ENCODE results near the gene STK11.

DNA sequence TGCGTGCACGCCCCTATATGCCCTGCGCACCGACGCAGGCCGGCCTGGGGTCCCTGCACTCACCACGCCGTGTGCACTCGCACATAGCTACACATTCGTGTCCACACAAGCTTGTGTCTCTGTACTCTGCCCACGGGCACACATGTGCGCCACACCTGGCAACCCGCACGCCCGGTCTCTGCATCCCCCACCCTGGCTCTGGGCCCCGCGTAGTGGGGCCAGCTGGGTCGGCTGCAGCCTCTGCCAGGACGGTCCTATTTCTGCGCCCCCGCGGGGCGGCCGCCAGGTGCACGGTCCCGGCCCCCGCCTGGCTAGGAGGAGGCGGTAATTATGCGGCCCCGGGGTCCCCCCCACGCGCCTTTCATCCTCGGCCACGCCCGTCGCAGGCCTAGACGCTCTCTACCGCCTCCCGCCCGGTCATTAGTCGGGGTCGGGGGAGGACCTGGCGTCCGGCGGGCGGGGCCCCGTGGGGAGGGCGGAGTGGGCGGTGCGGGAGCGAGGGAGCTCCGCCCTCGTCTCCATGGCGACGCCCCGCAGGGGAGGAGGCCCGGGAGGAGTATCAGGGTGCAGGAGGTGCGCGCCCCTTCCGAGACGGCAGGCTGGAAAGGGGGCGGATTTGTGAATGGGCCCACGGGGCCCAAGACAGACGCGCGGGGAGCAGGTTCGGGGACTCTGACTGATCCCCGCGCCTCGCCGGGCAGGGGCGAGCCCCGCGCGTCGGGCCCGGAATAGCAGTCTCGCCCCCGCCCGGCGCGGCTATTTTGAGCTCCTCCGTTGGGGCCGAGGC lies 60.7 kb downstream of the STK11 start:
- no peak for TF ChIP-seq GABPA (IDR thresholded peaks at IDR 0.05; ENCODE audit: low read depth)
- TF ChIP-seq, protein P1, sequence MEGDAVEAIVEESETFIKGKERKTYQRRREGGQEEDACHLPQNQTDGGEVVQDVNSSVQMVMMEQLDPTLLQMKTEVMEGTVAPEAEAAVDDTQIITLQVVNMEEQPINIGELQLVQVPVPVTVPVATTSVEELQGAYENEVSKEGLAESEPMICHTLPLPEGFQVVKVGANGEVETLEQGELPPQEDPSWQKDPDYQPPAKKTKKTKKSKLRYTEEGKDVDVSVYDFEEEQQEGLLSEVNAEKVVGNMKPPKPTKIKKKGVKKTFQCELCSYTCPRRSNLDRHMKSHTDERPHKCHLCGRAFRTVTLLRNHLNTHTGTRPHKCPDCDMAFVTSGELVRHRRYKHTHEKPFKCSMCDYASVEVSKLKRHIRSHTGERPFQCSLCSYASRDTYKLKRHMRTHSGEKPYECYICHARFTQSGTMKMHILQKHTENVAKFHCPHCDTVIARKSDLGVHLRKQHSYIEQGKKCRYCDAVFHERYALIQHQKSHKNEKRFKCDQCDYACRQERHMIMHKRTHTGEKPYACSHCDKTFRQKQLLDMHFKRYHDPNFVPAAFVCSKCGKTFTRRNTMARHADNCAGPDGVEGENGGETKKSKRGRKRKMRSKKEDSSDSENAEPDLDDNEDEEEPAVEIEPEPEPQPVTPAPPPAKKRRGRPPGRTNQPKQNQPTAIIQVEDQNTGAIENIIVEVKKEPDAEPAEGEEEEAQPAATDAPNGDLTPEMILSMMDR (IDR thresholded peaks at IDR 0.05; ENCODE audit: insufficient read depth, low read length) = no peak
- TF ChIP-seq, protein P2, sequence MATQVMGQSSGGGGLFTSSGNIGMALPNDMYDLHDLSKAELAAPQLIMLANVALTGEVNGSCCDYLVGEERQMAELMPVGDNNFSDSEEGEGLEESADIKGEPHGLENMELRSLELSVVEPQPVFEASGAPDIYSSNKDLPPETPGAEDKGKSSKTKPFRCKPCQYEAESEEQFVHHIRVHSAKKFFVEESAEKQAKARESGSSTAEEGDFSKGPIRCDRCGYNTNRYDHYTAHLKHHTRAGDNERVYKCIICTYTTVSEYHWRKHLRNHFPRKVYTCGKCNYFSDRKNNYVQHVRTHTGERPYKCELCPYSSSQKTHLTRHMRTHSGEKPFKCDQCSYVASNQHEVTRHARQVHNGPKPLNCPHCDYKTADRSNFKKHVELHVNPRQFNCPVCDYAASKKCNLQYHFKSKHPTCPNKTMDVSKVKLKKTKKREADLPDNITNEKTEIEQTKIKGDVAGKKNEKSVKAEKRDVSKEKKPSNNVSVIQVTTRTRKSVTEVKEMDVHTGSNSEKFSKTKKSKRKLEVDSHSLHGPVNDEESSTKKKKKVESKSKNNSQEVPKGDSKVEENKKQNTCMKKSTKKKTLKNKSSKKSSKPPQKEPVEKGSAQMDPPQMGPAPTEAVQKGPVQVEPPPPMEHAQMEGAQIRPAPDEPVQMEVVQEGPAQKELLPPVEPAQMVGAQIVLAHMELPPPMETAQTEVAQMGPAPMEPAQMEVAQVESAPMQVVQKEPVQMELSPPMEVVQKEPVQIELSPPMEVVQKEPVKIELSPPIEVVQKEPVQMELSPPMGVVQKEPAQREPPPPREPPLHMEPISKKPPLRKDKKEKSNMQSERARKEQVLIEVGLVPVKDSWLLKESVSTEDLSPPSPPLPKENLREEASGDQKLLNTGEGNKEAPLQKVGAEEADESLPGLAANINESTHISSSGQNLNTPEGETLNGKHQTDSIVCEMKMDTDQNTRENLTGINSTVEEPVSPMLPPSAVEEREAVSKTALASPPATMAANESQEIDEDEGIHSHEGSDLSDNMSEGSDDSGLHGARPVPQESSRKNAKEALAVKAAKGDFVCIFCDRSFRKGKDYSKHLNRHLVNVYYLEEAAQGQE (IDR thresholded peaks at IDR 0.05; ENCODE audit: insufficient replicate concordance, low read depth) = no peak
- 0 out of 2 replicates have a peak, but pooled peaks have one; percentile 13 for TF ChIP-seq POLR2AphosphoS5 (IDR thresholded peaks at IDR 0.05; ENCODE audit: low read depth)

Data from HL-60 (cell line).